OCI-M2 (cell line): ENCODE measurements around the gene MPL.
"Not testable (repeated sequence)": the region's sequence is repeated elsewhere in the genome, so short reads cannot be mapped to it uniquely, and the experiment has no call there.

ENCODE experiments used
- DNase-seq: peaks from one replicate; lab custom pipeline; 2025; ENCODE audit not compliant: unreplicated experiment; lab: John Stamatoyannopoulos, UW

The MPL gene

DNA sequence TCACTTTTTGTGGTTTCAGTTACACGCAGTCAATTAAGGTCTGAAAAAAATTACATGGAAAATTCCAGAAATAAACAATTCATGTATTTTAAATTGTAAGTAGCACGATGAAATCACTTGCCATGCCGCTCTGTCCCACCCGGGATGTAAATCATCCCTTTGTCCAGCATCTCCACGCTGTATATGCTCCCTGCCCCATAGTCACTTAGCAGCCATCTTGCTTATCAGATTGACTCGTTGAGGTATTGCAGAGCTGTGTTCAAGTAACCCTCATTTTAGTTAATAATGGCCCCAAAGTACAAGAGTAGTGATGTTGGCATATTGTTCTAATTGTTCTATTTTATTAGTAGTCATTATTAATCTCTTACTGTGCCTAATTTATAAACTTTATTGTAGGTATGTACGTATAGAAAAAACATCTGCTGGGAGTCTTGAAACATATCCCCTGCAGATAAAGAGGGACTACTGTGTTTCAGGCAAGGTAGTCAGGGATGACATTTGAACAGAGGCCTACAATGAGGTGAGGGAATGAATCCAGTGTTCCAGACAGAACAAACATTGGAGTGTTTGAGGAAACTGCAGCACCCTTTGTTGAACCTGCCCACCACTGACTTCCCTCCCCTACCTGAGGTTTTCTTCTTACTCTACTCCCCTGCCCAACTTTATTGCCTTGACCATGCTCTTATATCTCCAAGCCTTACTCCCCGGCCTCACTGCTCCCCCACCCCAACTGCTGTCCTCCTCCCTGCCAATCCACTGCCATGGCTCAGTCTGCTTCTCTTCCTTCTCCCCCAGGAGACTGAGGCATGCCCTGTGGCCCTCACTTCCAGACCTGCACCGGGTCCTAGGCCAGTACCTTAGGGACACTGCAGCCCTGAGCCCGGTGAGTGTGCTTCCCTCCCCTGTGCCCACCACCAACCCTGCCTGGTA lies 14.1 kb downstream of the MPL start:
- DNase-seq = no peak

- DNase-seq = no peak
Measured at GRCh38 chr1:43352351-43352705, 14.7 kb downstream of the MPL start.

DNA sequence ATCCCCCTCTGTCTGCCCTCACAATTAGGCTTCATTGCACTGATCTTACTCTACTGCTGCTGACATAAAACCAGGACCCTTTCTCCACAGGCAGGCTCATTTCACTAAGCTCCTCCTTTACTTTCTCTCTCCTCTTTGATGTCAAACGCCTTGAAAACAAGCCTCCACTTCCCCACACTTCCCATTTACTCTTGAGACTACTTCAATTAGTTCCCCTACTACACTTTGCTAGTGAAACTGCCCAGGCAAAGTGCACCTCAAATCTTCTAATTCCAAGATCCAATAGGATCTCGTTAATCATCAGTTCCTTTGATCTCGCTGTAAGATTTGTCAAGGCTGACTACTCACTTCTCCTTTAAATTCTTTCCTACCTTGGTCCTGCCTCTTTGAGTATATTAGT lies 15.3 kb downstream of the MPL start:
- no peak for DNase-seq

GRCh38 chr1:43354471-43354870 lies 16.9 kb downstream of the MPL start:
- no peak for DNase-seq

- DNase-seq = no peak
Measured at GRCh38 chr1:43354936-43355335, 17.3 kb downstream of the MPL start.

DNA sequence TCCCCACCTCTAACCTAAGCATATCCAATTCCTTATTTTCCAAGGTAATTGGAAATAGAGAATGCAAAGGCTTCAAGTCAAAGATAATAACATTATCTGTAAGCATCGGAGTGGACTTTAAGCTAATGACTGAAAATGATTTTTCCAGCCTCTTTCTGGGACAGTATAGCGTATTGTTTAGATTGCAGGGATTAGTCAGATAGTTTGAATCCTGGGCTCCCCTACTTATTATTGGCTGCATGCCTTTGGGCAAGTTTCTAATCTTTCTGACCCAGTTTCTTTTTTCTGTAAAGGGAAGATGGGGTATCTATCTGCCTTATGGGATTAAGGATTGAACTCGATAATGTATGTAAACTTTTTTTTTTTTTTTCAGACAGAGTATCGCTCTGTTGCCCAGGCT lies 19.6 kb downstream of the MPL start:
- DNase-seq = no peak

- no peak for DNase-seq
Measured at GRCh38 chr1:43358121-43358745, 20.6 kb downstream of the MPL start.

DNA sequence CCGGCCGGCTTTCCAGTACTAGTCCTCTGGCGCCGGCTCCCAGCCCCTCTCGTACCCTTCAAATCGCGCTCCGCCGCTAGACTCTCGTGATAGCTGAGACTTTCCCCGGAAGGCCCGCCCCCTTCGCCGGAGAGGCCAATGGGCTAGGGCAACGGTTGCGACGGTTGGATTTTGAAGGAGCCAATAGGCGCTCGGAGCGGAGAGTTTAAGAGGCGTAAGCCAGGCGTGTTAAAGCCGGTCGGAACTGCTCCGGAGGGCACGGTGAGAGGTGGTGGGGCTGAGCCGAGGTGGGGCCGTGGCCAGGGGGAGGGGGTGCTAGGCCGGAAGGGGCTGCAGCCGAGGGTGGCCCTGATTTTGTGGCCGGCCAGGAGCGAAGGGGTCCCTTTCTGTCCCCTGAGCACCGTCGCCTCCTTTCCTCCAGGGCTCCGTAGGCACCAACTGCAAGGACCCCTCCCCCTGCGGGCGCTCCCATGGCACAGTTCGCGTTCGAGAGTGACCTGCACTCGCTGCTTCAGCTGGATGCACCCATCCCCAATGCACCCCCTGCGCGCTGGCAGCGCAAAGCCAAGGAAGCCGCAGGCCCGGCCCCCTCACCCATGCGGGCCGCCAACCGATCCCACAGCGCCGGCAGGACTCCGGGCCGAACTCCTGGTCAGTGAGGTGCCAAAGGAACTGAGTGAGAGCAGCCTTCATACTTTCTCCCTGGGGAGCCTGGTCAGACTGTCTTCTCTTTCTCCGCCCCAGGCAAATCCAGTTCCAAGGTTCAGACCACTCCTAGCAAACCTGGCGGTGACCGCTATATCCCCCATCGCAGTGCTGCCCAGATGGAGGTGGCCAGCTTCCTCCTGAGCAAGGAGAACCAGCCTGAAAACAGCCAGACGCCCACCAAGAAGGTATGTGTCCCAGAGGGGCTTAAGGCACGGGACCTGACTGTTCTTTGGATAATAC lies 21.4 kb downstream of the MPL start, which contains the start of gene CDC20:
Gene CDC20, plus strand, starts transcription at position 236 of the 948 bp plus-strand sequence. Its CDS starts 235 bp downstream, at position 471.
- DNase-seq = peak; percentile 70

DNA sequence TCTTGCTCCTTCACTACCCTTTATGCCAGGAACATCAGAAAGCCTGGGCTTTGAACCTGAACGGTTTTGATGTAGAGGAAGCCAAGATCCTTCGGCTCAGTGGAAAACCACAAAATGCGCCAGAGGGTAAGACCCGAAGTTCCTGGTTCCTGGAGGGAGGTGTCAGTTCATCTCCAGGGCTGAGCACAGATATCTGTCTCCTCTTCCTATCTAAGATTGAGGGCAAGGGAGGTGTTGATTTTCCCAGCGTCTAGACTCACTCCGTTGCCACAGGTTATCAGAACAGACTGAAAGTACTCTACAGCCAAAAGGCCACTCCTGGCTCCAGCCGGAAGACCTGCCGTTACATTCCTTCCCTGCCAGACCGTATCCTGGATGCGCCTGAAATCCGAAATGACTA lies 22.1 kb downstream of the MPL start:
- DNase-seq = no peak

DNA sequence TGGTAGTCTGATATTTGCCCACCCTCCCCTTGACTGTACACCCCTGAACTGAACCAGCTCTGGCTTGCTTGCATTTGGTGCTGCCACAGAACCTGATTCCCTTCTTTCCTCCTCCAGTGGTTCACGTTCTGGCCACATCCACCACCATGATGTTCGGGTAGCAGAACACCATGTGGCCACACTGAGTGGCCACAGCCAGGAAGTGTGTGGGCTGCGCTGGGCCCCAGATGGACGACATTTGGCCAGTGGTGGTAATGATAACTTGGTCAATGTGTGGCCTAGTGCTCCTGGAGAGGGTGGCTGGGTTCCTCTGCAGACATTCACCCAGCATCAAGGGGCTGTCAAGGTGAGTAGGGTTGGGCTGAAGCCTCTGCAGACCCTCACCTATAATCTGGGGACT lies 23.0 kb downstream of the MPL start:
- no peak for DNase-seq

- no peak for DNase-seq
Measured at GRCh38 chr1:43363283-43363934, 25.8 kb downstream of the MPL start.

GRCh38 chr1:43363935-43364525 lies 26.4 kb downstream of the MPL start:
- DNase-seq = no peak

DNA sequence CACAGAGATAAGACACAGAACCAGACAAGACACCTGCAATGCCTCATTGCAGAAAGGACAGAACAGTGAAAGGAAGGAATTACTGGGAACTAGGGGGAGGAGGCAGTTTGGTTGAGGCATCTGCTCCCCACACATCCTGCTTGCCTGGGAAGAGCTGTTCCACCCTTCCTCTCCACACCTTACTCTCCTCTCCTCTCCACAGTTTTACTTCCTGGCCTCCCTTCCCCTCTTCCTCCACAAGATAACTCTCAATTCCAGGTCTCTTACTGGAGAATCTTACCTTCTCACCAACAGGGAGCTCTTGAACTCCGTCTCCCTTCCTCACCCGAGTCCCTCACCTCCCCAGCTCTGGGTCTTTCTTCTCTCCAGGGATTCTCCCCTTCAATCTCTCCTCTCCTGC lies 28.1 kb downstream of the MPL start:
- DNase-seq = no peak

GRCh38 chr1:43366179-43366578 lies 28.6 kb downstream of the MPL start:
- no peak for DNase-seq

GRCh38 chr1:43366601-43367025 lies 29.0 kb downstream of the MPL start:
- no peak for DNase-seq

GRCh38 chr1:43367026-43367903 lies 29.6 kb downstream of the MPL start:
- no peak for DNase-seq

GRCh38 chr1:43367904-43368645 lies 30.5 kb downstream of the MPL start, which contains the start of gene ELOVL1:
ELOVL1 (minus strand) TSS chr1:43368011; CDS start chr1:43365609, 2,402 bp downstream.
- DNase-seq = peak; percentile 34

GRCh38 chr1:43368646-43369020 lies 31.0 kb downstream of the MPL start:
- no peak for DNase-seq

- DNase-seq = not testable (repeated sequence)
Measured at GRCh38 chr1:43369779-43370178, 32.2 kb downstream of the MPL start.
